Adrenal gland (tissue), 12 donors: ENCODE data around the gene MYO9A. TPM values are rescaled to one million over a fixed set of nuclear protein-coding genes. Genes with fewer than 3 reads are reported as not detected.

Experiments
- DNase-seq, 7 donors: peaks; one replicate each; pipeline ENCODE4 v3.0.0-alpha.2; 2019 to 2020
- H3K27ac ChIP-seq, 5 donors: fragments of 200-600 bp; sonication (generic) in 4 of 5; 1 replicate in 3 of 5; 2 replicates in 2 of 5; pipeline versions ENCODE4 v1.5.1 to v1.8.0; 2016 to 2020; ENCODE audit warnings: mild to moderate bottlenecking in 1 of 5
- H3K27me3 ChIP-seq: fragments of 200-600 bp; 2 replicates; pipeline ENCODE4 v1.8.0; 2021
- H3K36me3 ChIP-seq, 2 donors: fragments of 200-600 bp; replicated peaks in 1 of 2; 1 replicate in 1 of 2; 2 replicates in 1 of 2; pipeline versions ENCODE4 v1.5.1 to v1.8.0; 2018 to 2022
- H3K4me1 ChIP-seq, 2 donors: fragments of 200-600 bp; replicated peaks in 1 of 2; 1 replicate in 1 of 2; 2 replicates in 1 of 2; pipeline versions ENCODE4 v1.5.1 to v1.8.0; 2018 to 2021
- H3K4me3 ChIP-seq, 4 donors: fragments of 200-600 bp; sonication (generic) in 3 of 4; one replicate each; pipeline ENCODE4 v1.5.1; 2016 to 2018
- H3K9me3 ChIP-seq, 3 donors: fragments of 200-600 bp; sonication (generic) in 1 of 3; replicated peaks in 1 of 3; 1 replicate in 2 of 3; 2 replicates in 1 of 3; pipeline versions ENCODE4 v1.5.1 to v1.8.0; 2016 to 2021
- POLR2A ChIP-seq, 2 donors: fragments of 450-650 bp; IDR thresholded peaks; one replicate each; pipeline ENCODE4 v1.6.1; 2017; ENCODE audit warnings: antibody characterized with exemption in 2 of 2, mild to moderate bottlenecking in 2 of 2, moderate library complexity in 1 of 2
- WGBS, 4 donors: extraction: QIAGEN DNeasy Blood & Tissue Kit in 2 of 4; methylation state at CpG; one replicate each; pipeline versions ENCODE4 v1.1.5 to v1.1.7; 2013 to 2017; 5-methylcytosine and 5-hydroxymethylcytosine counted together
- intact Hi-C, 2 donors: fragments of 100-400 bp; cut with DNase I; formaldehyde crosslinking; loops; one replicate each; pipeline versions ENCODE4 v1.14.1 to v1.15.0; 2022 to 2023
- polyA plus RNA-seq, 3 donors: library from polyadenylated mRNA; stranded (reverse); fragments of 200-250 nt in 2 of 3; fragments of 350-450 nt in 1 of 3; fragmentation: Illumina TruSeq in 1 of 3; extraction: RNeasy Lipid Tissue Mini Kit (QIAGEN cat#74804) in 1 of 3; gene quantifications; one replicate each; pipeline ENCODE4 v1.2.3, GENCODE V29; 2013 to 2014
- total RNA-seq, 9 donors: library from RNA; depleted of rRNA in 4 of 9; stranded (reverse); fragments of >200 nt in 4 of 9; fragments of 120-200 nt in 1 of 9; fragmentation: NEBNext Ultra II Directional in 1 of 9; extraction: Animal tissue kit (Norgen Biotek cat#: 25700) in 1 of 9; gene quantifications; one replicate each; pipeline versions ENCODE4 v1.1.0 to v1.2.4, GENCODE V29; 2013 to 2023
- TF ChIP-seq, protein P1 (sequence below), 6 experiments: fragments of 450-650 bp in 4 of 6; fragments of 200-600 bp in 2 of 6; sonication (generic) in 1 of 6; IDR thresholded peaks; 1 replicate in 5 of 6; 2 replicates in 1 of 6; pipeline versions ENCODE4 v1.5.1 to v1.8.0; 2016 to 2021; ENCODE audit warnings: antibody characterized with exemption in 6 of 6, mild to moderate bottlenecking in 2 of 6, moderate library complexity in 1 of 6
- donor health status: healthy with polysubstance abuse.
- donor health status: Bipolar disorder and iron deficiency.
- donor health status: DM: yes; HTN: yes; CAD: no.
- donor health status: DM: no; HTN: no; CAD: no.
- donor health status: DM: no; HTN: no; CAD: no.
- donor health status: DM: yes; HTN: yes; CAD: no.

The MYO9A gene
- total and polyA plus RNA-seq, 12 donors: 3.0 to 34.0 (median 19.8) TPM

- Histone ChIP-seq H3K4me1 (no peaks in the 10 kb centered on the region), H3K9me3 (no peaks in the 10 kb centered on the region), H3K27ac (no peak overlapping the region), H3K36me3 (no peaks in the 10 kb centered on the region), H3K4me3 (no peak overlapping the region), H3K27me3 (no peaks in the 10 kb centered on the region)
- intact Hi-C loops: no loop called here
- TF ChIP-seq, protein P1, sequence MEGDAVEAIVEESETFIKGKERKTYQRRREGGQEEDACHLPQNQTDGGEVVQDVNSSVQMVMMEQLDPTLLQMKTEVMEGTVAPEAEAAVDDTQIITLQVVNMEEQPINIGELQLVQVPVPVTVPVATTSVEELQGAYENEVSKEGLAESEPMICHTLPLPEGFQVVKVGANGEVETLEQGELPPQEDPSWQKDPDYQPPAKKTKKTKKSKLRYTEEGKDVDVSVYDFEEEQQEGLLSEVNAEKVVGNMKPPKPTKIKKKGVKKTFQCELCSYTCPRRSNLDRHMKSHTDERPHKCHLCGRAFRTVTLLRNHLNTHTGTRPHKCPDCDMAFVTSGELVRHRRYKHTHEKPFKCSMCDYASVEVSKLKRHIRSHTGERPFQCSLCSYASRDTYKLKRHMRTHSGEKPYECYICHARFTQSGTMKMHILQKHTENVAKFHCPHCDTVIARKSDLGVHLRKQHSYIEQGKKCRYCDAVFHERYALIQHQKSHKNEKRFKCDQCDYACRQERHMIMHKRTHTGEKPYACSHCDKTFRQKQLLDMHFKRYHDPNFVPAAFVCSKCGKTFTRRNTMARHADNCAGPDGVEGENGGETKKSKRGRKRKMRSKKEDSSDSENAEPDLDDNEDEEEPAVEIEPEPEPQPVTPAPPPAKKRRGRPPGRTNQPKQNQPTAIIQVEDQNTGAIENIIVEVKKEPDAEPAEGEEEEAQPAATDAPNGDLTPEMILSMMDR (IDR thresholded peaks at IDR 0.05): no peak
- no peak for TF ChIP-seq POLR2A (IDR thresholded peaks at IDR 0.05)
- DNase-seq: no peak
- 87 to 98% (median 91%) methylated on average over 8 to 9 of the region's 9 CpGs for WGBS, 4 donors
Observed at GRCh38 chr15:72086920-72087648, 30.9 kb downstream of the MYO9A start.

DNA sequence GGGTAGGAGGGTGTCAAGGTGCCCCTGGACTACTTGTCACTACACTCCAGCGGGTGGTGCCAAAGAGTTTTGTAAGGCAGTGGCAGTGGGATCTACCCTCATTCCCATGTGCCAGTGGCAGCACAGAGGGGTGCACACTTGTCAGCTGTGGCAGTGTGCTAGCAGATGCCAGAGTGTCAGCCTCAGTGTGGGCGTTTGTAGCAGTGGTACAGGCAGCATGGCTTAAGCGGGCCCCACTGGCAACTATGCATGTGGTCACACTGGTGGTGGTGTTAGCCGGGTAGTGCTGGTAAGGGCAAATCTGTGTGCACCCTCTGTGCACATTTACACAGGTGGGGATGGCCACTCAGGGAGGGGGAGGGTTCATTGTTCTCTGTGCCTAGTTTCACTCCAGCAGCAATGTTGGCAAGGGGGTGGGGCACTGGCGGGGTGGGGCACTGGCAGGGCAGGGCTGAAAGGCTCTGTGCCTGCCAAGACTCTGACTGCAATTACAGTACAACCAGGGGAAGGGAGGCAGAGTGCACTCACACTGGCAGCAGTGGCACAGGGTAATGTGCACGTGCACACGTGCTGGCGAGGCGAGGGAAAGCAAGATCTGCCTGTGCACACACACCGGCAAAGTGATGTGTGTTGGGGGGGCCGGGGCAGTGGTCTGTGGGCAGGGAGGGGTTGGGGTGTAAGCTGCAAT lies 31.8 kb downstream of the MYO9A start:
- no peaks in the 10 kb centered on the region for H3K27me3 ChIP-seq
- H3K36me3 ChIP-seq: no peaks in the 10 kb centered on the region
- H3K9me3 ChIP-seq: no peaks in the 10 kb centered on the region
- 93 to 94% (median 93%) methylated on average over 9 to 11 of the region's 11 CpGs for WGBS, 4 donors
- H3K27ac ChIP-seq: no peak overlapping the region
- H3K4me3 ChIP-seq: no peak overlapping the region
- intact Hi-C loops: no loop called here
- H3K4me1 ChIP-seq: no peaks in the 10 kb centered on the region
- peak in 1 of 7 donors; percentile 5 for DNase-seq
- TF ChIP-seq, protein P1 (IDR thresholded peaks at IDR 0.05): no peak
- TF ChIP-seq POLR2A (IDR thresholded peaks at IDR 0.05): no peak

DNA sequence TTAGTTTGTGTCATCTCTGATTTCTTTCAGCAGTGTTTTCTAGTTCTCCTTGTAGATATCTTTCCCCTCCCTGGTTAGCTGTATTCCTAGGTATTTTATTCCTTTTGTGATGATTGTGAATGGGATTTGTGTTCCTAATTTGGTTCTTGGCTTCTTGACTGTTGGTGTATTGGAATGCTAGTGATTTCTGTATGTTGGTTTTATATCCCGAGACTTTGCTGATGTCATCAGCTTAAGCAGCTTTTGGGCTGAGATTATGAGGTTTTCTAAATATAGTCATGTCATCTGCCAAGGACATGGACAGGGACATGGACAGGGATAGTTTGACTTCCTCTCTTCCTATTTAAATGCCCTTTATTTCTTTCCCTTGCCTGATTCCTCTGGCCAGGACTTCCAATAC lies 35.8 kb downstream of the MYO9A start:
- 83 to 94% (median 91%) methylated on average over 1 of the region's 1 CpG for WGBS, 4 donors
- Histone ChIP-seq H3K4me3 (no peak overlapping the region), H3K27ac (no peak overlapping the region), H3K27me3 (no peaks in the 10 kb centered on the region), H3K4me1 (no peaks in the 10 kb centered on the region), H3K9me3 (no peaks in the 10 kb centered on the region), H3K36me3 (no peaks in the 10 kb centered on the region)
- no peak for TF ChIP-seq POLR2A (IDR thresholded peaks at IDR 0.05)
- TF ChIP-seq, protein P1 (IDR thresholded peaks at IDR 0.05): no peak
- DNase-seq: no peak
- intact Hi-C loops: no loop called here

- H3K36me3 ChIP-seq: no peaks in the 10 kb centered on the region
- no peak for DNase-seq
- intact Hi-C loops: no loop called here
- no peak overlapping the region for H3K27ac ChIP-seq
- 86 to 91% (median 90%) methylated on average over 6 of the region's 6 CpGs for WGBS, 4 donors
- no peak for TF ChIP-seq POLR2A (IDR thresholded peaks at IDR 0.05)
- TF ChIP-seq, protein P1 (IDR thresholded peaks at IDR 0.05): no peak
- H3K4me1 ChIP-seq: no peaks in the 10 kb centered on the region
- H3K4me3 ChIP-seq: no peak overlapping the region
- H3K27me3 ChIP-seq: no peaks in the 10 kb centered on the region
- no peaks in the 10 kb centered on the region for H3K9me3 ChIP-seq
Observed at GRCh38 chr15:72078887-72079286, 39.1 kb downstream of the MYO9A start.
